Suppressor macrophage (primary cell): Measurements from ENCODE around the gene EPB41L2.
"Not testable (repeated sequence)": the region's sequence is repeated elsewhere in the genome, so short reads cannot be mapped to it uniquely, and the experiment has no call there.

Source experiments
- DNase-seq, 4 experiments: peaks; one replicate each; pipeline ENCODE4 v3.0.0-alpha.2; 2020 to 2022

The EPB41L2 gene

GRCh38 chr6:130971504-130971903 is 91.5 kb downstream of the EPB41L2 start:
- no peak for DNase-seq

GRCh38 chr6:130970839-130971410 is 92.1 kb downstream of the EPB41L2 start:
- no peak for DNase-seq

GRCh38 chr6:130969791-130970491 is 93.1 kb downstream of the EPB41L2 start:
- DNase-seq, result peak in 2 of 4 experiments; percentile 20 to 24

GRCh38 chr6:130969166-130969565 is 93.9 kb downstream of the EPB41L2 start:
- no peak for DNase-seq

GRCh38 chr6:130968476-130968875 is 94.6 kb downstream of the EPB41L2 start:
- no peak for DNase-seq

GRCh38 chr6:130967502-130968445 is 95.3 kb downstream of the EPB41L2 start:
- peak; percentile 11 to 51 (median 34) for DNase-seq

- no peak for DNase-seq
These were observed 96.6 kb downstream of the EPB41L2 start for GRCh38 chr6:130966344-130966980.

- no peak for DNase-seq
These were observed 97.4 kb downstream of the EPB41L2 start for GRCh38 chr6:130965656-130966055.

- no peak for DNase-seq
These were observed 98.0 kb downstream of the EPB41L2 start for GRCh38 chr6:130964808-130965604.

- DNase-seq, result no peak
These were observed 98.8 kb downstream of the EPB41L2 start for GRCh38 chr6:130964289-130964688.

- peak; percentile 46 to 75 (median 60) for DNase-seq
These were observed 100.1 kb downstream of the EPB41L2 start for GRCh38 chr6:130962966-130963365.

- no peak for DNase-seq
These were observed 101.9 kb downstream of the EPB41L2 start for GRCh38 chr6:130961148-130961547.

- no peak for DNase-seq
These were observed 103.1 kb downstream of the EPB41L2 start for GRCh38 chr6:130959951-130960350.

- DNase-seq, result no peak
These were observed 104.6 kb downstream of the EPB41L2 start for GRCh38 chr6:130958468-130958867.

GRCh38 chr6:130955755-130956154 is 107.3 kb downstream of the EPB41L2 start:
- no peak for DNase-seq

- no peak for DNase-seq
These were observed 113.5 kb downstream of the EPB41L2 start for GRCh38 chr6:130949553-130949952.

- DNase-seq, result peak; percentile 19 to 58 (median 37)
These were observed 115.6 kb downstream of the EPB41L2 start for GRCh38 chr6:130947464-130947863.

- no peak for DNase-seq
These were observed 117.0 kb downstream of the EPB41L2 start for GRCh38 chr6:130946076-130946475.

GRCh38 chr6:130945401-130945919 is 117.6 kb downstream of the EPB41L2 start:
- DNase-seq, result no peak

GRCh38 chr6:130944486-130944885 is 118.6 kb downstream of the EPB41L2 start:
- DNase-seq, result no peak

- no peak for DNase-seq
These were observed 119.3 kb downstream of the EPB41L2 start for GRCh38 chr6:130943738-130944137.

GRCh38 chr6:130942752-130943151 is 120.3 kb downstream of the EPB41L2 start:
- DNase-seq, result not testable (repeated sequence)
